ENCODE results near the gene STIM2. TPM values are rescaled to one million over a fixed set of nuclear protein-coding genes. Genes with fewer than 3 reads are reported as not detected.

The STIM2 gene
- total RNA-seq, 4 donors from 2014 or later: 15.9 to 25.5 (median 23.6) TPM

GRCh38 chr4:26860922-26861433 lies 337 bp downstream of the STIM2 start:
- DNase-seq (ENCODE audit: low spot score in 2 of 2): peak in 1 of 2 donors; percentile 91
- peak overlapping the region; percentile 90 for H3K4me3 ChIP-seq (ENCODE audit: low read depth, poor library complexity, severe bottlenecking)
- WGBS, 2 donors: 1 to 4% methylated on average over 13 to 31 of the region's 70 CpGs
- no peak for TF ChIP-seq POLR2A (IDR thresholded peaks at IDR 0.05)
- TF ChIP-seq CTCF (IDR thresholded peaks at IDR 0.05): no peak
- intact Hi-C loops (cut with DNase I; ENCODE audit: low total_unique reads): no loop called here

GRCh38 chr4:26861434-26862186 lies 969 bp downstream of the STIM2 start:
- DNase-seq (ENCODE audit: low spot score in 2 of 2): peak; percentile 55 to 94
- H3K4me3 ChIP-seq (ENCODE audit: low read depth, poor library complexity, severe bottlenecking): peak overlapping the region; percentile 90
- TF ChIP-seq POLR2A (IDR thresholded peaks at IDR 0.05) (no peak), CTCF (IDR thresholded peaks at IDR 0.05) (no peak)
- WGBS, 2 donors: 0 to 1% methylated on average over 29 to 36 of the region's 36 CpGs
- intact Hi-C loops (cut with DNase I; ENCODE audit: low total_unique reads): no loop called here

- intact Hi-C loops (cut with DNase I; ENCODE audit: low total_unique reads): no loop called here
- DNase-seq (ENCODE audit: low spot score in 2 of 2): no peak
- H3K4me3 ChIP-seq (ENCODE audit: low read depth, poor library complexity, severe bottlenecking): no peak overlapping the region
- WGBS, 2 donors: 4 to 9% methylated on average over 3 of the region's 3 CpGs
- no peak for TF ChIP-seq CTCF (IDR thresholded peaks at IDR 0.05)
- no peak for TF ChIP-seq POLR2A (IDR thresholded peaks at IDR 0.05)
Observed at GRCh38 chr4:26862381-26862915, 1.8 kb downstream of the STIM2 start.

GRCh38 chr4:26863512-26863911 lies 2.9 kb downstream of the STIM2 start:
- intact Hi-C loops (cut with DNase I; ENCODE audit: low total_unique reads): no loop called here
- TF ChIP-seq POLR2A (IDR thresholded peaks at IDR 0.05): no peak
- TF ChIP-seq CTCF (IDR thresholded peaks at IDR 0.05): no peak
- H3K4me3 ChIP-seq (ENCODE audit: low read depth, poor library complexity, severe bottlenecking): no peak overlapping the region
- no peak for DNase-seq (ENCODE audit: low spot score in 2 of 2)
- WGBS, 2 donors: 47 to 53% methylated on average over 5 of the region's 5 CpGs

GRCh38 chr4:26864899-26865298 lies 4.3 kb downstream of the STIM2 start:
- DNase-seq (ENCODE audit: low spot score in 2 of 2): no peak
- TF ChIP-seq POLR2A (IDR thresholded peaks at IDR 0.05) (no peak), CTCF (IDR thresholded peaks at IDR 0.05) (no peak)
- intact Hi-C loops (cut with DNase I; ENCODE audit: low total_unique reads): no loop called here
- H3K4me3 ChIP-seq (ENCODE audit: low read depth, poor library complexity, severe bottlenecking): no peak overlapping the region
- WGBS, 2 donors: 69 to 70% methylated on average over 3 of the region's 3 CpGs
